Stimulated activated CD4-positive, alpha-beta T cell treated with anti-CD3 and anti-CD28 coated beads, Interleukin-4, amount 100 ng/mL, for 1 hour (primary cell): ENCODE measurements around the gene PTPRG.

Source experiments
- DNase-seq: peaks from one replicate; pipeline ENCODE4 v3.0.0-alpha.2; 2020

The PTPRG gene

DNA sequence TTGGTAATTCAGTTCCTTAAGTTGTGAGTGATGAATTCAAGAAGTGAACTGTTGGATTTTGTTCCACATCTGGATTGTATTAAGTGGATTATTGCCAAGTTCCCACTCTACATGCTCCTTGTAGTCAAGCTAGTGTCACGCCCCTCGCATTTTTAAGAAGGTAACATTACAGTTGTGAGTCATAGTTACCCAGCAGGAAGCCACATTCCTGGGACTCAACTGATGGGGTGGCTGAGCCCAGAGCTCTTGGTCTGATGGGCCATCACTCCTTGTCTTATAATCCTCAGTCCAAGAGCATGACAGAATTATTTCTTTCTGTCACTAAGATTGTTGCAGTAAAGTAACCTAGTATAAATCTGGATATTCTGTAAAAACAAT is 102.7 kb downstream of the PTPRG start:
- no peak for DNase-seq

DNA sequence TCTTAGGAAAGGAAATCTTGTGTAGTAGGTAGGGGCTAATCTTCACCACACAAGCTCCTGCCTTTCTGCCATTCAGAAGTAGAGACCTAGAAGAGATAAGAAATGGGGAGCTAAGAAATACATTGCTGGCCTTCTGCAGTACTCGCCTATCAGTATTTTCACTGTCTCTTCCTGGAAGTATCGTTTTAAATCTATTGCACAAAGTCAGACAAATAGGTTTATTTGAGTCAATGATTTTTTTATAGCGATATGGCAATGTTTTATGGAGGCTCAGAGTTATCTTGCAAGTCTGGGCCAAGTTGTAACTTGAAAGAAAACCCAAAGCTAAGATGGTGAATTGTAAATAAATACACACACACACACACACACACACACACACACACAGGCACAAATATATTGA is 103.8 kb downstream of the PTPRG start:
- no peak for DNase-seq

DNA sequence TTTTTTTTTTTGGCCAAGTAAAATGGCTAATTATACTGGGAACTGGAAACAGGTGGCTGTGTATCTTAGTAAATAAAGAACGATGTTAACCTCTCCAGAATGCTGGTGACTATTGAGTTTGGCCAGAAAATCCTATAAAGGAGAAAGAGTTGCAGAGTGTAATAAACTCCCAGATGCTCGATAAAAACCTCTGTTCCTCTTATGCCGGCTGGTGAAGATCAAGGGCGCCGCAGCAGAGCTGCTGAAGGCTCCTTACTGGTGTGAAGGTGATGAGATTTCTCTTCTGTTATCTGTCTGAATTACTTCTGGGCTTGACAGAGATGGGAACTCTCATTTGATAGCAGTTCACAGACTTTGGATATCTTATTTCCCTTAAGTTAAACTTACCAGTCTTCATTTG is 104.6 kb downstream of the PTPRG start:
- no peak for DNase-seq

DNA sequence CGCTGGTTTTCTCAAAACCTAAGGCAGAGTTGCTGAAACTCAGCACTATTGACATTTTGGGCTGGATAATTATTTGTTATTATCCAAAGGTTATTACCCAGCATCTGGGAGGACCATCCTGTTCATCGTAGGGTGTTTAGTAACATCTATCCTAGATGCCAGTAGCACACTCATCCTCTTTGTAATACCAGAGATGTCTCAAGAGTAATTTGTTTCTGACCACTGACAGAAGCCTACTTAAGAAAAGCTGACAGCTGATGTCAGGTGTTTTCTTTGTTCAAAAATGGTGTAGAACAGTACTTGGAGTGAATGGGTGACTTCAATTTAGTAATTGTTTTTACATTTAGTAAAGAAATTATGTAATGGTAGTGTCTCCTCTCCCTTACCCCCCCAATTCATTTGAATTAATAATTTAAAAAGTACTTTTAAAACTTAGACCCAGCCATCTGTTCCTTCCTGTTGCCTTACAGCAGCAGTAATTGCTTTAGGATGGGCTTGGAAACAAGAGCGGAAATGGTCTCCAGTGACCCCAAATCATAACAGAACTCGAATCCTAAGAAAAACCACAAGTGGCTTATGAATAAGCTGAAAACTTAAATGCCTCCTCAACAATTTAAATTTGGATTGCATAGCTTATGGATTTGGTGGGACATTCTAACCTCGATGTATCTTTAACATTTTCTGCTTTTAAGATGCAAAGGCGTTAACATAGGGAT is 105.4 kb downstream of the PTPRG start:
- no peak for DNase-seq

DNA sequence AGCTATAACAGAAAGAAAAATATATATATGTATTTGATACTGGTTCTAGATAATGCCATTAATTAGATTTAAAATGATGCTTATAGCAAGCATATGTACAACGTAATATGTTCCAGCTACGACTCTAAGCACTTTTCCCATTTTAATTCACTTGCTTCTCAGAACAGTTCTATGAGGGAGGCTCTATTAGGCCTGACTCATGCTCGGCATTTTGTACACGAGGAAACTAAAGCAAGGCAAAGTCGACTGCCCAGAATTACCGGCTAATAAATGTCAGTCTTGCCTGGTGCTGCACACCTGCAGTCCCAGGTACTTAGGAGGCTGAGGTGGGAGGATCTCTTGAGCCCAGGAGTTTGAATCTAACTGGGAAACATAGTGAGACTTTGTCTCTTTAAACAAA is 106.0 kb downstream of the PTPRG start:
- DNase-seq = no peak

DNA sequence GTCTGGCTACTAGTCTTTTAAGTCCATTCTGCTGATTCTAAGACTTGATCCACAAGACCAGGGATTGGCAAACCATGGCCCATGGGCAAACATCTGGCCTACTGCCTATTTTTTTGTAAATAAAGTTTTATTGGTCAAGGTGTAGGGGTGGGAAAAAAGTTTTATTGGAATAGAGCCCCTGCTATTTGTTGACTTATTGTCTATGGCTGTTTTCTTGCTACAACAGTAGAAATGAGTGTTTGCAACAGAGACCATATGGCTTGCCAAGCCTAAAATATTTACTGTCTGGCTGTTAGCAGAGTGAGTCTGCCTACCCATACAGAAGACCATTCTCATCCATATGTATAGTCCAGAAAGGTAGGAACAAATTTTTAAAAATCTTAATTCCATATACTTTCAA is 106.4 kb downstream of the PTPRG start:
- no peak for DNase-seq

DNA sequence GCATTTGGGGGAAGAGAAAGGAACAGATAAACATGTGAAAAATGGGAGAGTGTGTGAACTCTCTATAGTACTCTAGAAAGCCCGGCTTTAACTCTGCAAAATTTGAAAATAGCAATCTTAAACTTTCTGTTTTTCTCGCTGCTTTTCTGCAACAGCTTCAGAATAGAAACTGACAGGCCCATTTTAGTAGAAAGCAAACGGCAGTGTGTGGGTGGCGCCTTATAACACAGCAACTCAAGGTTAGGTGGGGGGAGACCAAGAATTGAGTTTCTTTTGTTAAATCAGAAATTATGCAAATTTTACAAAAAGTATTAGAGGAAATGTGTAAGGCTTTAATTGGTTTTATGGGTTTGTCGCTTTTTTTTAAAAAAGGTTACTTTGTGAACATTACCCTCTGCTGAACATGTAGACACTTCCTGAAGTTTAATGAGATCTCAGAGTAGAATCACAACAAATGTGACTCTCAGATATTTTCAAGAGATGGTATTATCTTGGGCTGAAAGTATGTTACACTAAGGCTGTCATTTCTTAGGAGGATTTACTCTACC is 107.0 kb downstream of the PTPRG start:
- DNase-seq = no peak

DNA sequence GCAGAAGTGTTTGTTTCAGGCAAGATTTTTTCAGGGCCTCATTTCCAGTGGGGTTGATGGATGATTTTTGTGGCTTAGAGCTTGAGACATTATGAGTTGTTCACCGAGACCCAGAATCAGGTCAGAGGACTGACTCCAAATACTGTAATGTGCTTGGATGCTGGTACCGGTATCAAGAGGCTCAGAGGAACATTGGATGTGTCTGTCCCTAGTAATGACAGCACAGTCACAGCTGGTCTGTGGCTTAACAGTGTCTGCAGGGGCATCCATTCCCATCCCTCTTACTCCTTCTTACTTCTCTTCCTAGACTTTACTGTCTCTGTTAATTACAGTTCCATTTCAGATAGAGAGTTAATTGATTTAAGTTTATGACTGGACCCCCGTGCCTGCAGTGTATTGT is 107.8 kb downstream of the PTPRG start:
- no peak for DNase-seq

DNA sequence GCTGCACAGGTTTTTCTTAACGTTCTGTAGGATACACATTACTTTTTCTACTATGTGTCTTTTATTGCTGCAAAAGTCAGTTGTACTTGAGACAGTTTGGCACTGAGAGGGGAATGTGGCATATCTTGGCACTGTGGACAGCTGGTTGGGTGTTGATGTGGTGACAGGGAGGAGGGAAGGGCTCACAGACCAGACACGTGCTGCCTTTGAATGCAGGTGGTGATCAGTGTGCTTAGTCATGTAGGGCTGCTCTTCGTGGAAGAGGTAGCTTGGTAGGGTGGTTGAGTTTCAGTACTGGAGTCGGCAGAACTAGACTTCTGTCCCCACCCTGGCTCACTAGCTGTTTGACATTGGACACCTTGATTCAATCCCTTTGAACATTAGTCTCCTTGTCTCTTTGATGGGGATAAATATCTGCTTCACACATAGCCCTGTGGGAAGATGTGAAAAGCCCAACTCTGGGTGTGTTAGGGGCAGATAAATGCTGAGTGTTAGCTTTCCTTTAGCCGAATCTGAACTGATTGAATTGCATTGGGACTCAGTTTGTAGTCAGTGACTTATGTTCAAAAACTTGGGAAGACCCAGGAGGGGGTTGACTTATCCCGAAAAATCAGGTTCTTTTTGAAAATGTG is 108.4 kb downstream of the PTPRG start:
- DNase-seq = no peak

DNA sequence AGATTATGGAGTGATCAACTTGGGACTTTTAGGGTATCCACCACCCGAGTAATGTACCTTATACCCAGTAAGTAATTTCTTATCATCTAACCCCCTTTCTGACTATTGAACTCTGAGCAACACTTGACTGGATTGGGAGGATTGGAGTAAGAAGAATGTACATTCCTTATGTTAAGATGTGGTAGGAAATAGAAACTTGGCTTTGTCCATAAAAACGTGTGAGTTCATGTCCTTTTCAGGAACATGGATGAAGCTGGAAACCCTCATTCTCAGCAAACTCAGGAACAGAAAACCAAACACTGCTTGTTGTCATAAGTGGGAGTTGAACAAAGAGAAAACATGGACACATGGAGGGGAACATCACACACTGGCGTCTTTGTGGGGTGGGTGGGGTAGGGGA is 112.3 kb downstream of the PTPRG start:
- no peak for DNase-seq

DNA sequence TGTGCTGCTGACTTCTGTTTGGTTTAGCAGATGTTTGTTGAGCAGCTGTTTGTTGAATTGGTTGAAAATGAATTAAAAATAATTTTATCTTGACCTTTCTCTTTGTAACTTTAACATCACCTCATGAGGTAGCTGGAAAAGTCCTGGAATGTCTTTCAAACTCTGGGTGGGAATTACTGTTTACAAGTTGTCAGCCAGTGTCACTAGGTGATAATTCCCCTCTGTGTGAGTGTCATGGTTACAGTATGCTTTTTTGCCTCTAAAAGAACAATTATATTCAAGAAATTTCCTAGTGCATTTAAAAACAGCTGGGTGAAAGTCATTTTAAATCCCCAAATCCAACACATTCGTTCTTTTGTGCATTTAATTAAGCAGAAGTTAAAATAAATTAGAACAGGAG is 113.2 kb downstream of the PTPRG start:
- DNase-seq = no peak

DNA sequence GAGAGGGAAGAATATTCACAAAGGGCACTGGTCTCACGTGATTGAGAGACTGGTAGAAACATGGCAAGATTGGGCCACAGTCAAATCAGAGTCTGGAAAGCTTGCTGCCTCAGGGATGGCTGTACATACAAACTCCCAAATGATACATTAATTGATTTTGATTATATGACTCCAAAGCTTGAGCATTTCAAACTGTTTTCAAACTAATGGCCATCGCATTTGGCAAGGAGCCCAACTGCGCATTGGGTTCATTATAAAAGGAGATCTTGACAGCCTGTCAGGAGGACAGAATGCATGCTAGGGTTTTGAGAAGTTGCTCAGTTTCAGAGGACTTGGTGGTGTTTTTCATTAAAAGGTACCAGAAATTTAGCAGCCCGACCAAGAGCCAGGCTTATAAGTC is 117.7 kb downstream of the PTPRG start:
- DNase-seq = no peak

DNA sequence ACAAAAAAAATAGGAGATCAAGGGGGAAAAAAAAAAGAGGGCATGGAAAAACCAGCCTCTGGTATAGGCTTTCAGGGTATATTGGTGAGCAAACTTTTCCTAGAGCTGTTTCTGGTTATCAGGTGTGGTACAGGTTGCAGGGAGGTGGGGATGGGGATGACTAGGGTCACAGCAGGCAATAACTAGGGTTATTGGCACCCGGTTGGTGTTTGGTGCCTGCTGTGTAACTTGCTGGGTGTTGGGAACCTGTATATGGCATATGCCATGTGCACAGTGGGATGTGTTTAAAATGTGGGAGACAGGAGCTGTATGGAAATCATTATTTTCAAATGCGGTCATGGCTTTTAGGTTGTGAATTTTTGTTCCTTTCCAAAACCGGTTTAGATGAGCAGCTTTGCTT is 119.2 kb downstream of the PTPRG start:
- no peak for DNase-seq

DNA sequence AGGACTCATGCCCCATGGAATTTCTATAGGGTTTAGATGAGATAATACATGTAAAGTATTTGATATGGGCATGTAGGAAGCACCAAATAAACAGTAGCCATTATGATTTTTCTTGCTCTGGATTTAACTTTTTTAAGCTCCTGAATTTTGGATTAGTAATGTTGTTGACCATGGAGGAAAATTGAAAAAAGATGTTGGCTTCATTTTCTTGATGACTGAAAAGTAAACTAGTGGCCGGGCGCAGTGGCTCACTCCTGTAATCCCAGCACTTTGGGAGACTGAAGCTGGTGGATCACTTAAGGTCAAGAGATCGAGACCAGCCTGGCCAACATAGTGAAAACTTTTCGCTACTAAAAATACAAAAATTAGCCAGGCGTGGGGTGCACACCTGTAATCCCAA is 120.3 kb downstream of the PTPRG start:
- no peak for DNase-seq

DNA sequence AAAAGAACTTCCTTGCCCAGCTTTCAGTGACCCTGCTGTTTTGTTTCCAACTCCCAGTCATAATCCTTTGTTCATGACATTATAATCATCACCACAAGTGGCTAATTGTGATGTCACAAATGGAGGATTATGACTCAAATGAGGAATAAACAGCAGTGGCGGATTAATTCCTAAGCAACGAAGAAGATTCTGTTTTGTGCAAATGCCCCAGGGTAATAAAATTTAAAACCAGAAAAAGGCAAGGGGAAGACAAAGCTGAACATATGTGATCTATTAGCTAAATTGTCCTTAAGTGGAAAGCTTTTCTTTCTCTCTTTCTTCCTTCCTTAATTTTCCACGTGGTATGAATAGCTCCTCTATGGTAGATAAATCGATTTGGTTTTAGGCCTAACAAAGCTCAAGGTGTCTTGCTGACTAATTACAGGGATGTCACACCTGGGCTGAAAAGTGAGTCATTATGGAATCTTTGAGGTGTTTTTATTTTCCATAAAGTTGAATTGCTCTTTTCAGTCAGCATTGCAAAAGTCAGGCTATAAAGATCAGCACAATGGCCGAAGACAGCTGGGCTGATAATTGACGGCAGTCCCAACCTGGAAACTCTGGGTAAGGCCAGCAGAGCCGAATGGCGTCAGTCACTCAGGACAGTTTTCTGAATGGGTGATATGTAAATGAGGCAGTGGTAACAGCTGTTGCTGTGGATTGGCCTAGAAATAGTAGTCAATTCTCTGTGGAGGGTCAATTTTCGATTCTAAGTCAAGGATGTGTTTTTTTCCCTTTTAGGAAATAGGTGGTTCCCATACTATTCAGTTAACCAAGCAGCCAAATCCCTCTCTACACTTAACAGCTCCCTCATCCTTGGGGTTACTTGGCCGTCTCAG is 121.5 kb downstream of the PTPRG start:
- no peak for DNase-seq

DNA sequence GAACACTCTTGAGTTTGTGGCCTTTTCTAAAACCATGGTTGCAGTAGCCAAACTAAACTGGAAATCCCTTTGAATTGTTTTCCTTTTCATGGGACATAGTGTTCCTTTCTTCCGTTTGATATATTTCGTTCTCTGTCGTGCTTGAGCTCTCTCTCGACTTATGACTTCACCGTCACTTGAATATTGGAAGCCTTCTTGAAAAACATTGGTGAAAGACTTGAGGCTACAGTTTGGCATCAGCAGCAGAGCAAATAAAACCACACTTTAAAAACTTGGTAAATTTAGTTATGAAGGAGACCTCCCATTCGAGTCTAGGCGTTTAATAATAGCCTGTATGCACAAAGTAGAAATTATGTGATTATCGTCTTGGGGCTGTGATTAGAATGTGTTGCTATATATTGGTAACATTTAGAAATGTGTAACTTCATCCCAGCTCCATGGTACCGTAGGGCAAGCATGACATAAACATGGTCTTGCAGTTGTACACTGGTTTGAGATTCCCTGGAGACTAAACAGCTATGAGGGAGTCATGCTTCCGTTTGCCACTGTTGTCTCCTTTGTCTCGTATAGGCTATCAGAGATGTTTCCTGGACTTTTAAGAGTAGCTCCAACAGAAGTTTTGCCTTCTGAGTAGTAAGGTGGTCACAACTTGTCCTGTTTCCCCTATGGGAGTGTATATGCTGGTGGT is 122.3 kb downstream of the PTPRG start:
- DNase-seq = no peak

DNA sequence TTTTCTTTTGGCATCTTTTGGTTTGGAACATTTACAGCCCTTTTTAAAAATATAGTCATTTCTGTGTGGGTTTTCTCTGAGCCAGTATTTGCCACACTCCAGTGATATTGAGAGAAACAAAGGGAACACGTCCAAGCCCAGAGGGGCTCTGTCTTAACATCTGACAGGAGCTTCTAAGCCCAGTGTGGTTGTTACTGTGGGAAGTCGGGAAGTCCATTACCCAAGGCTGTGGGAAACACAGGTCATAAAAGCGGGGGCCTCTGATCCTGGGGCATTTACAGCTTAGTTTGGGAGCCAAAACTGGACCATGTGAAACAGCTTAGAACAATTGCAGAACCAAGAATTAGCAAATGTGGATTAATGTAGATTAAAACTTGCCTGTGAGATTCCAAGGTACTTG is 123.0 kb downstream of the PTPRG start:
- DNase-seq = no peak

DNA sequence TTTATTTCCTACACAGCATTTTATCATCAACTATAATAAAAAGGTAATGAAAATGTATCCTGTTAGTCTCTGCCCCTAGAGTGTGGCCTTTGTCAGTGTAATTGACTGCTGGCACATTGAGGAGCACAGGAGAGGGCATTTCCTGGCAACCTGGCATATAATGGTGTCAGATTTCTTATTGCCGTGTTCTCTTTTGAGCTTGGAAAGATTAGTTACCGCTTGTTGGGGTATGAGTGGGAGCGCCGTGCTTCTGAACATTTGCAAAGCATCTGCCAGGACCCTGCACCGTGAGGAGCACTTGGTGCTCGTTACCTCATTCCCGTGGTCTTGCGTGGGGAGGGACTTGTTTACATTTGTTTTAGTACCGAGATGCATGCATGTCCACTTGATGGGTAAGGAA is 124.4 kb downstream of the PTPRG start:
- DNase-seq = no peak

DNA sequence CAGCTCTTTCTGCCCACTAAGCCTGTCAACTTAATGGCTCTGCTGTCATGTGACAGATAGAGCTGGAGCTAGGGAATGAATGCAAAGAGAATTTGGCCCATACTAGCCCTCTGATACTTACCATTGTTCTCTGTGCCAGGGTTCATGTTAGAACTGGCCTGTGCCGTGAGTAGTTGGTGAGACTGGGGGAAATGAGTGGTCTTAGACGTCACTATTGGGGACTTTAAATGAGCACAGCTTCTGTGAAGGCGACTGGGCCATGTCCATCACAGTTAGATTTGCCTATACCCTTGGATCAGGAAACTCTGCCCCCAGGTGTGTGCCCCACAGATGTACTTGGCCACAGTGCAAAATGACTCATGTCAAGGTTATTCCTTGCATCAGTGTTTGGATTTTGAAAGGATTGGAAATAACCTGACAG is 124.9 kb downstream of the PTPRG start:
- no peak for DNase-seq

DNA sequence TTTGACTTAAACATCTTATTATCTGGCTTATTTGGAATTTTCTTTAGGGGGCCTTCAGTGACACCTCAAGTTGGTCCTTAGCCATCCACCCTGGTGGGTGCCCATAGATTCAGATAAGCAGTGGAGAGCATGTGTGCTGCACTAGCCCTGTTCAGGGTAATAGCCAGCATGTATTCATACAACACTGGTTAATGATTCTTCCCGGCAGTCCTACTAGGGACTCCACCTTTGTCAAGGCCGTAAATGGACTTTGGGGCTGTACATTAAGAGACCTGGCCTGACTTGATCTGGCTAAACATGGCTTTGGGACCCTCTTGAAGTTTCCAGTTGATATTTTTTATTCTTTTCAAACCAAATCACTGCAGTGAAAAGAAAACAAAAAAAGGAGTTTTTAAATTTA is 125.8 kb downstream of the PTPRG start:
- DNase-seq = no peak

DNA sequence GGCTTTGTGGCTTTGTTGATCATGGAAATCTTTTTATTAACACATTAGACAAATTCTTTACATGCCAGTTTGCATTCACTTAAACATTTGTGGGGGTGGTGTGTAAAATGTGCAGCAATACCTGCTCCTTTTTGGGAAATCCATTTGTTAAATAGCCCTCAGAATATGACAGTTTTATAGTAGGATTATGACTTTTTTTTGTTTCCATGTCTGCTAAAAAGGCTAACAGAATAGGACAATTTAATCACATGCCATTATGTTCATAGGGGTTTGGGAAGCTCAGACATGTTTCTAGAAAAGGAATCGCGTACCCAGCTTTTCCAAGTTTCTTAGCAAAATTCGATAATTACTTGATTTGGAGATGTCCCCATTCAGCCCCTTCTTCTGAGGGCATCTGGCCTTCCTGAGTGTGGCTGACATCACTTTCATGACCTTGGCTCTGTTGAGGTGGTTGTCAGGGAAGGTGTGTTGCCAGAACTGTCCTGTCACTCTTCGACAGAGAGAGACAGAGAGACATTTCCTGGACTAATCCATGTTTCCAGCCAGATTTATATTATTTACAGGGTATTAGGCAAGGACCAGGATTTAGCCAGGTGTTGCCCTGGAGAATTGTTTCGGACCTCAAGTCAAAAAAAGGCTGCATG is 126.4 kb downstream of the PTPRG start:
- DNase-seq = no peak

DNA sequence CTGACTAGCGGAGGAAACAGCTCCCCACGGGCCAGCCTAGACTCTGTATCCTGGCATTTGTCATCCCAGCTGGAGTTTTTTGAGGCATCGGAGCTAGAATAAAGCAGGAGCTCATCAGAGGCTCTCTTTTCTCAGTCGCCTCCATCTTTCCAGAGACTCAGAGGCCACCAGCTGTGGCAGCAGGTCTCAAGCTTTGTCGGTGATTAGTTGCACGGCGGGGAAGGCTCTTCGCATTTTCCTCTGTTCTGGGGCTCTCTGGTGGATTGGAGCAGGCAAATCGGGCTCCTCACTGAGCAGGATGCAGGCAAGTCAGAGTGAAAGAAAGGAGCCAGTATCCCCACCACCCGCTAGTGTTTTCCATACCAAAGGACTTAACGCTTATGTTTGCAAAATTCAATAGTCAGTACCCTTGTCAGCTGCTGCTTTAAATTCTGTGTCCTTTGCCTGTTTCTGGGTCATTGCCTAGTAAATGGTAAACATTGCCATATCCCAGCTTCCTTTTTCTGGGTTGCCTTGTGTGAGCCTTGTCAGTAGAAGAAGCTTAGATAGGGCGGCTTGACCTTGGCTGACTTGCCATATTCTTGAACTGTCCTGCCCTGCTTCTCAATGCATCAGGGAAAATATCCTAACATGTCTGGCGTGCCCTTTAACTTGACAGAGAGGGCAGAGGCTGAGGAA is 127.1 kb downstream of the PTPRG start:
- no peak for DNase-seq
